HCT116 (cell line): ENCODE data around the gene KCNMB2.

ENCODE experiments used
- EGR1 ChIP-seq: IDR thresholded peaks from 2 replicates; pipeline ENCODE4 v1.6.1; 2012; ENCODE audit warnings: low read depth
- EZH2 ChIP-seq: fragments of 200-600 bp; sonication (generic); IDR thresholded peaks from 2 replicates; pipeline ENCODE4 v1.6.1; 2017; ENCODE audit warnings: antibody characterized with exemption, mixed run types
- JUND ChIP-seq: IDR thresholded peaks from 2 replicates; pipeline ENCODE4 v1.6.1; 2012
- POLR2A ChIP-seq: IDR thresholded peaks from 2 replicates; pipeline ENCODE4 v1.7.0; 2011; ENCODE audit warnings: borderline replicate concordance; ENCODE audit not compliant: insufficient read depth, insufficient read length; ENCODE audit errors: extremely low read depth
- POLR2AphosphoS5 ChIP-seq: IDR thresholded peaks from 2 replicates; pipeline ENCODE4 v1.6.1; 2011; ENCODE audit warnings: mild to moderate bottlenecking, low read depth, low read length, moderate library complexity
- RAD21 ChIP-seq: IDR thresholded peaks from 2 replicates; pipeline ENCODE4 v1.6.1; 2012; ENCODE audit warnings: low read depth, mild to moderate bottlenecking
- TCF7L2 ChIP-seq: IDR thresholded peaks from 2 replicates; pipeline ENCODE4 v1.7.0; 2011; ENCODE audit warnings: borderline replicate concordance, inconsistent platforms; ENCODE audit not compliant: insufficient read depth, insufficient read length; ENCODE audit errors: extremely low read depth
- YY1 ChIP-seq: IDR thresholded peaks from 2 replicates; pipeline ENCODE4 v1.6.1; 2011; ENCODE audit warnings: low read length, low read depth, moderate library complexity, mild to moderate bottlenecking; ENCODE audit not compliant: insufficient replicate concordance; ENCODE audit errors: extremely low read depth
- TF ChIP-seq, protein P1 (sequence below), 3 experiments: fragments of 200-600 bp in 1 of 3; sonication (generic) in 1 of 3; IDR thresholded peaks in 2 of 3; conservative IDR thresholded peaks in 1 of 3; 2 replicates each; pipeline ENCODE4 v1.5.1; 2012 to 2017; ENCODE audit warnings: low read depth in 2 of 3, low read length in 2 of 3, antibody characterized with exemption in 1 of 3, borderline replicate concordance in 1 of 3, control low read depth in 1 of 3, mild to moderate bottlenecking in 1 of 3, mixed read lengths in 1 of 3, mixed run types in 1 of 3, moderate library complexity in 1 of 3; ENCODE audit not compliant: insufficient read depth in 1 of 3
- TF ChIP-seq, protein P2 (sequence below): IDR thresholded peaks from 2 replicates; pipeline ENCODE4 v1.6.1; 2011; ENCODE audit warnings: mild to moderate bottlenecking, low read length, moderate library complexity; ENCODE audit not compliant: insufficient replicate concordance; ENCODE audit errors: extremely low read depth

DNA sequence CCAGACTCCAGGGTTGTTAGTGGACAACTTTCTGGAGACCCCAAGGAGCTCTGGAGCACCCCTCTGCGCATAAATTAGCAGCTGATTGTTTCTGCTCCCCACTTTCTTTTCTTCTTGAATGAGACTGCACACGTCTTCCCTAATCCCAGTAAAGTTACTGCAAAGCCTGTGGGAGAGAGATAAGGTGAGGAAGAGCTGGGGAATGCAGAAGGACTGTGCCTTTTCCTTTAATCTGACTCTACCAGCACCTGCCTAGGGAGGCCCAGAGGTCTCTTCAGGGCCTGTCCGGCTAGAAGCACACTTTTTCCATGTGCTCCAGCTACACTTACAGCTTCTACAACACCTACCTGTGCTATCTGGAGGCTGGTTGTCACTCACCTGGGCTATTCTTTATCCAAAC, 143.8 kb downstream of the KCNMB2 start:
- no peak for TF ChIP-seq YY1
- no peak for TF ChIP-seq JUND
- TF ChIP-seq, protein P1, sequence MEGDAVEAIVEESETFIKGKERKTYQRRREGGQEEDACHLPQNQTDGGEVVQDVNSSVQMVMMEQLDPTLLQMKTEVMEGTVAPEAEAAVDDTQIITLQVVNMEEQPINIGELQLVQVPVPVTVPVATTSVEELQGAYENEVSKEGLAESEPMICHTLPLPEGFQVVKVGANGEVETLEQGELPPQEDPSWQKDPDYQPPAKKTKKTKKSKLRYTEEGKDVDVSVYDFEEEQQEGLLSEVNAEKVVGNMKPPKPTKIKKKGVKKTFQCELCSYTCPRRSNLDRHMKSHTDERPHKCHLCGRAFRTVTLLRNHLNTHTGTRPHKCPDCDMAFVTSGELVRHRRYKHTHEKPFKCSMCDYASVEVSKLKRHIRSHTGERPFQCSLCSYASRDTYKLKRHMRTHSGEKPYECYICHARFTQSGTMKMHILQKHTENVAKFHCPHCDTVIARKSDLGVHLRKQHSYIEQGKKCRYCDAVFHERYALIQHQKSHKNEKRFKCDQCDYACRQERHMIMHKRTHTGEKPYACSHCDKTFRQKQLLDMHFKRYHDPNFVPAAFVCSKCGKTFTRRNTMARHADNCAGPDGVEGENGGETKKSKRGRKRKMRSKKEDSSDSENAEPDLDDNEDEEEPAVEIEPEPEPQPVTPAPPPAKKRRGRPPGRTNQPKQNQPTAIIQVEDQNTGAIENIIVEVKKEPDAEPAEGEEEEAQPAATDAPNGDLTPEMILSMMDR (IDR thresholded peaks at IDR 0.05 in 2 of 3, conservative IDR thresholded peaks at IDR 0.05 in 1 of 3; ENCODE audit: borderline replicate concordance in 1 of 3, insufficient read depth in 1 of 3, low read depth in 2 of 3, low read length in 2 of 3): no peak
- no peak for TF ChIP-seq POLR2A
- no peak for TF ChIP-seq EZH2
- TF ChIP-seq RAD21: no peak
- TF ChIP-seq TCF7L2: no peak
- TF ChIP-seq EGR1: no peak
- no peak for TF ChIP-seq POLR2AphosphoS5
- TF ChIP-seq, protein P2, sequence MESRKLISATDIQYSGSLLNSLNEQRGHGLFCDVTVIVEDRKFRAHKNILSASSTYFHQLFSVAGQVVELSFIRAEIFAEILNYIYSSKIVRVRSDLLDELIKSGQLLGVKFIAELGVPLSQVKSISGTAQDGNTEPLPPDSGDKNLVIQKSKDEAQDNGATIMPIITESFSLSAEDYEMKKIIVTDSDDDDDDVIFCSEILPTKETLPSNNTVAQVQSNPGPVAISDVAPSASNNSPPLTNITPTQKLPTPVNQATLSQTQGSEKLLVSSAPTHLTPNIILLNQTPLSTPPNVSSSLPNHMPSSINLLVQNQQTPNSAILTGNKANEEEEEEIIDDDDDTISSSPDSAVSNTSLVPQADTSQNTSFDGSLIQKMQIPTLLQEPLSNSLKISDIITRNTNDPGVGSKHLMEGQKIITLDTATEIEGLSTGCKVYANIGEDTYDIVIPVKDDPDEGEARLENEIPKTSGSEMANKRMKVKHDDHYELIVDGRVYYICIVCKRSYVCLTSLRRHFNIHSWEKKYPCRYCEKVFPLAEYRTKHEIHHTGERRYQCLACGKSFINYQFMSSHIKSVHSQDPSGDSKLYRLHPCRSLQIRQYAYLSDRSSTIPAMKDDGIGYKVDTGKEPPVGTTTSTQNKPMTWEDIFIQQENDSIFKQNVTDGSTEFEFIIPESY: no peak
